CD4-positive, alpha-beta T cell (primary cell): ENCODE results near the gene SLIT1. TPM values are rescaled to one million over a fixed set of nuclear protein-coding genes. Genes with fewer than 3 reads are reported as not detected.

Experiments
- ATAC-seq: fragments of 200-7000 bp; cut with Tn5 transposase; one replicate; pipeline ENCODE4 v1.10.0; 2022; ENCODE audit warnings: mild to moderate bottlenecking; ENCODE audit not compliant: poor library complexity
- CTCF ChIA-PET: fragments of 350-600 bp; sonication (Branson Sonifier 250); formaldehyde crosslinking; loops from one replicate; lab custom pipeline; 2021; ENCODE audit warnings: antibody characterized with exemption, inconsistent platforms; lab: Charles Lee
- POLR2A ChIA-PET: fragments of 350-600 bp; sonication (Branson Sonifier 250); formaldehyde crosslinking; loops from one replicate; lab custom pipeline; 2021; ENCODE audit warnings: antibody characterized with exemption, inconsistent platforms; lab: Charles Lee
- DNase-seq, 14 experiments: peaks; one replicate each; pipeline ENCODE4 v3.0.0-alpha.2; 2013 to 2020; ENCODE audit warnings: mixed read lengths in 2 of 14
- H3K27ac ChIP-seq, 2 donors: one replicate each; pipeline versions ENCODE4 v1.5.1 to v1.7.0; 2013; ENCODE audit warnings: low read length in 2 of 2, low read depth in 1 of 2, mild to moderate bottlenecking in 1 of 2
- H3K27me3 ChIP-seq, 2 experiments: 1 replicate in 1 of 2; 2 replicates in 1 of 2; pipeline versions ENCODE4 v1.6.1 to v1.7.0; 2013; ENCODE audit warnings: low read length in 2 of 2, control low read depth in 1 of 2, mild to moderate bottlenecking in 1 of 2, moderate library complexity in 1 of 2; ENCODE audit not compliant: insufficient read depth in 2 of 2, control insufficient read depth in 1 of 2
- H3K36me3 ChIP-seq: one replicate; pipeline ENCODE4 v1.6.1; 2013; ENCODE audit warnings: low read length, control low read depth; ENCODE audit not compliant: insufficient read depth
- H3K4me1 ChIP-seq: one replicate; pipeline ENCODE4 v1.6.1; 2013; ENCODE audit warnings: low read length, control low read depth; ENCODE audit not compliant: insufficient read depth
- H3K4me3 ChIP-seq: one replicate; pipeline ENCODE4 v1.5.1; 2013; ENCODE audit warnings: mild to moderate bottlenecking, low read length, moderate library complexity
- H3K9me3 ChIP-seq, 2 experiments: 1 replicate in 1 of 2; 2 replicates in 1 of 2; pipeline versions ENCODE4 v1.6.1 to v1.7.0; 2013; ENCODE audit warnings: low read length in 2 of 2, mild to moderate bottlenecking in 2 of 2, control low read depth in 1 of 2, moderate library complexity in 1 of 2; ENCODE audit not compliant: control insufficient read depth in 1 of 2, insufficient read depth in 1 of 2
- H3K27ac Mint-ChIP-seq: one replicate; pipeline ENCODE4 v1.8.0; 2020; ENCODE audit warnings: mixed read lengths
- H3K27me3 Mint-ChIP-seq: one replicate; pipeline ENCODE4 v1.8.0; 2021; ENCODE audit warnings: mixed read lengths
- H3K36me3 Mint-ChIP-seq: one replicate; pipeline ENCODE4 v1.8.0; 2021; ENCODE audit warnings: low read depth, mixed read lengths
- H3K4me1 Mint-ChIP-seq: one replicate; pipeline ENCODE4 v1.8.0; 2021; ENCODE audit warnings: low read depth, mixed read lengths
- H3K4me3 Mint-ChIP-seq: one replicate; pipeline ENCODE4 v1.8.0; 2020; ENCODE audit warnings: mild to moderate bottlenecking, mixed read lengths
- H3K9me3 Mint-ChIP-seq: one replicate; pipeline ENCODE4 v1.8.0; 2020; ENCODE audit warnings: mixed read lengths
- CTCF ChIP-seq: fragments of 200-600 bp; IDR thresholded peaks from one replicate; pipeline ENCODE4 v1.8.0; 2022; ENCODE audit warnings: antibody characterized with exemption, mild to moderate bottlenecking
- intact Hi-C, 2 experiments: fragments of 100-400 bp; cut with DNase I in 1 of 2; cut with micrococcal nuclease in 1 of 2; formaldehyde crosslinking; loops; one replicate each; pipeline versions ENCODE4 v1.15.1 to v1.9.0; 2023 to 2025; cut with DNase I, micrococcal nuclease
- total RNA-seq, 174 experiments: library from RNA in 2 of 174; stranded (reverse) in 2 of 174; gene quantifications; one replicate each; pipeline ENCODE4 v1.2.3 and lab custom pipeline; 2021 to 2026

The SLIT1 gene
- total RNA-seq, 2 experiments from 2014 or later, result 0.30 to 0.39 TPM

GRCh38 chr10:97151307-97151914 is 34.3 kb downstream of the SLIT1 start:
- no peak for TF ChIP-seq CTCF
- no peak overlapping the region for H3K4me3 ChIP-seq
- ChIA-PET CTCF (no interaction called here), POLR2A (no interaction called here)
- Mint-ChIP-seq H3K27ac (no peak overlapping the region), H3K27me3 (no peaks in the 10 kb centered on the region), H3K4me3 (no peak overlapping the region), H3K4me1 (no peaks in the 10 kb centered on the region), H3K9me3 (no peaks in the 10 kb centered on the region), H3K36me3 (no peaks in the 10 kb centered on the region)
- H3K9me3 ChIP-seq, result no peaks in the 10 kb centered on the region
- ATAC-seq (no peak), DNase-seq (no peak)
- no peaks in the 10 kb centered on the region for H3K36me3 ChIP-seq
- no peaks in the 10 kb centered on the region for H3K4me1 ChIP-seq
- no peaks in the 10 kb centered on the region for H3K27me3 ChIP-seq
- intact Hi-C loops, result no loop called here
- no peak overlapping the region for H3K27ac ChIP-seq

- no peak overlapping the region for H3K4me3 ChIP-seq
- no peaks in the 10 kb centered on the region for H3K9me3 Mint-ChIP-seq
- ChIA-PET POLR2A (no interaction called here), CTCF (no interaction called here)
- H3K9me3 ChIP-seq, result no peaks in the 10 kb centered on the region
- no peak overlapping the region for H3K27ac ChIP-seq
- H3K36me3 Mint-ChIP-seq, result no peaks in the 10 kb centered on the region
- H3K4me3 Mint-ChIP-seq, result no peak overlapping the region
- intact Hi-C loops, result no loop called here
- ATAC-seq, result no peak
- no peak for TF ChIP-seq CTCF
- H3K4me1 ChIP-seq, result no peaks in the 10 kb centered on the region
- no peak overlapping the region for H3K27ac Mint-ChIP-seq
- no peaks in the 10 kb centered on the region for H3K4me1 Mint-ChIP-seq
- no peaks in the 10 kb centered on the region for H3K36me3 ChIP-seq
- H3K27me3 ChIP-seq, result no peaks in the 10 kb centered on the region
- DNase-seq, result no peak
- H3K27me3 Mint-ChIP-seq, result no peaks in the 10 kb centered on the region
Measured at GRCh38 chr10:97150616-97151015, 35.1 kb downstream of the SLIT1 start.

- no peak overlapping the region for H3K27ac Mint-ChIP-seq
- Histone ChIP-seq H3K27ac (no peak overlapping the region), H3K4me3 (no peak overlapping the region), H3K36me3 (no peaks in the 10 kb centered on the region), H3K9me3 (no peaks in the 10 kb centered on the region), H3K4me1 (no peaks in the 10 kb centered on the region), H3K27me3 (no peaks in the 10 kb centered on the region)
- intact Hi-C loops, result no loop called here
- TF ChIP-seq CTCF, result no peak
- H3K4me1 Mint-ChIP-seq, result no peaks in the 10 kb centered on the region
- DNase-seq, result no peak
- no peaks in the 10 kb centered on the region for H3K9me3 Mint-ChIP-seq
- ATAC-seq, result no peak
- no peaks in the 10 kb centered on the region for H3K36me3 Mint-ChIP-seq
- no peaks in the 10 kb centered on the region for H3K27me3 Mint-ChIP-seq
- H3K4me3 Mint-ChIP-seq, result no peak overlapping the region
- CTCF ChIA-PET, result no interaction called here
- POLR2A ChIA-PET, result no interaction called here
Measured at GRCh38 chr10:97150013-97150595, 35.7 kb downstream of the SLIT1 start.
